KG1 (cell line): ENCODE data around the gene KRTAP10-11.
"Not testable (repeated sequence)": the region's sequence is repeated elsewhere in the genome, so short reads cannot be mapped to it uniquely, and the experiment has no call there.

Experiments
- DNase-seq: peaks from one replicate; lab custom pipeline; 2025; lab: John Stamatoyannopoulos, UW

The KRTAP10-11 gene

DNA sequence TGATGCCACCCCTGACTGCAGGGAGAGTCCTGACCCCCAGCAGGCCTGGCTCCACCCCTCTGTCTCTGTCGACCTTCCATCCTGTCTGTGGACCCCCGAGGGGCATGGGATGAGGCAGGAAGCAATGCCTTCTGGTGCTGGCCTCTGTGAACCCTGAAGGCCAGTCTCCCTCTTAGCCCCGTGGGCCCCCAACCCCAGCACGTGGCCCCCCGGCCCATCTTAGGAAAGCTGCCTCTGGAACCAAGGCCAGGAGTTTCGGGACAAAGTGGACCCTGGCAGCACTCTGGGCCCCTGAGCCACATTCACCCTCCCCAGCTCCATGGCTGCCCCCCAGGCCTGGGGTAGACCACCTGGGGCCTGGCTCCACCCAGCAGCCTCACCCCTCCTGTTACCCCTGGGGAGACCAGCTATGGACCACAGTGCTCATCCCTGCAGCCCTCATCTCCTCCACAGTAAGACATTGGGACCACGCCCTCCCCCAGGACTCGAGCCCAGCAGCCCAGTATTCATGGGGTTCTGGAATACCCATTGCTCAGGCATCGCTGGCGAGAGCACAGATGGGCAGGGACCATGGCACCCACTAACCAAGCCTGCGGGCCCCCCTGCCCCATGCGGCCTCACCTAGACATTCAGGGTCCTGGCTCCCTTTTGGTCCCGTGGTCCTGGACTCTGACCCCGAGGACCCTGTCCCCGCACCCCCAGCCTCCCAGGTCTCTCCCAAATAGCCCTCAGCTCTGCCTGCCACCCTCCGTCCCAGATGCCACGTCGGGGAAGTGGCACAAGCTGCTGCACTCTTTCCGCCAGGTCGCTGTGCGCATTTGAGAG lies 7.5 kb upstream of the KRTAP10-11 start:
- not testable (repeated sequence) for DNase-seq

DNA sequence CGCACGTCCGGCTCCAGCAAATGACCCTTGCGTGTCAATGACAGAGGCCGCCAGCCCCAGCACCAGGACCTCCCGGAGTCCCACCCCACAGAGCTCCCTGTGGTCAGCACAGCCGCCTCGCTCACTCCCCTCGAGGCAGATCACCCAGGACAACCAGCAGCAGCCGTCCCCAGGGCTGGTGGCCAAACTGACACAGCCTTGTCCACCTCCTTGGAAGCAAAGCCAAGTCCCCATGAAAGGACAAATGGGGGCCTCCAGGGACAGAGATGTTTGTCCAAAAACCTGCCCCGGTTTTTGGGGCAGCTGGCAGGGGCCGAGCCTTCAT lies 6.9 kb upstream of the KRTAP10-11 start:
- DNase-seq = no peak

DNA sequence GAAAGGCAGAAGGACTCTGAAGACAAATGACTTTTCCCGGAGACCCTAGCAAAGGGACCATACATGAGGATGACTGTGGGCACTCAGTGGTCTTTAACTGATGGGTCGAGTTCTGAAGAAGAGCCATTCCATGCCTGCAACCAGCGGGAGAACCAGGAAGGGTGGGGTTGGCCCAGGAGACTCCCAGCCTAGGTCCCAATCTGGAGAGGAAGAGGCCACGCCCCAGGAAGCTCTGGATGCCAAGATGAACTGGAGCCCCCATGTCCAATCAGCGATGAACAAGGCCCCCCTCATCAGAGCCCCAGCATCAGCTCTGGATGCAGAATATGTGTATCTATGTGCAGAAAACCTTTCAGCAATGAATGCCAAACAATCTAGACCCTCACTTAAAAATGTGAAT lies 5.5 kb upstream of the KRTAP10-11 start:
- DNase-seq = no peak

DNA sequence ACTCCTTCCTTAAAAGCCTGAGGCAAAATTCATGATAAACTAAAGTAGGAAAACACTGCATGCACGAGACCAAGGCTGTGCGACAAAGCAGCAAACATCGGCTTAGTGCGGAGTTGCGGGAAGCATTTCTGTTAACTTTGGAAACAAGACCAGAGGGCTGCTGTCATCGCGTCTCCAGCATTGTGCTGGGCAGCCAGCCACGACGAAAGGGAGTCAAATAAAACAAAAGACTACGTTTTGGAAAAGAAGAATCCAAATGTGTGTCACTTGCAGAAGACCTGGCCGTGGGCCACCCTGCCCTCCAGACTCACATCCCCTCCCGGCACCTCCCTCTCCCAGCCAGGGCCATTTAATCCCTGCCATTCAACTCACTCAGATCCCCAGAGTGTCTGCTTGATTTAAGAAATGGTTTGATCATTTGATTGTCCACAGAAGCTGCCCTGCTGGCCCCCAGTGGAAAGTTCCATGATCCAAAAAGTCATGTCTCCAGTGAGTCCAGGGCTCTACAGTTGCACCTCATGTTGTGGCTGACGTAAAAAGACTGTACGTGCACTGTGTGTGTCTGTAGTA lies 2.4 kb upstream of the KRTAP10-11 start:
- DNase-seq = no peak

DNA sequence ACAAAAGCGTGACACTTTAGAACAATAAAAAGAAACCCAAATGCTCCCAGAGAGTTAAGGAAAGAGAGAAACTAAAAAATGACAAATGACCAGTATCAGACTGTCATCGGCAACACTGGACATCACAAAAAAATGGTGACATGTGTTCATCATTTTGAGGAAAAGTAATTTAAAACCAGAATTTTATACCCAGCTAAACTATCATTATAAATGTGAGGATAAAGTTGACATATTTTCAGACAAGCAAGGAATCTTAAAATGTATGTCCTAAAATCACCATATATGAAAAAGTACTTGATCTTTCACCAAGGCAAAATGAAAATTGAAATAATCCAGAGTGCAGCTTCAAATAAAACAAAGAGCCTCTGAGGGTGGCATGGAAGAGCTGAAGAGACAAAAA lies 1.3 kb upstream of the KRTAP10-11 start:
- DNase-seq = no peak

DNA sequence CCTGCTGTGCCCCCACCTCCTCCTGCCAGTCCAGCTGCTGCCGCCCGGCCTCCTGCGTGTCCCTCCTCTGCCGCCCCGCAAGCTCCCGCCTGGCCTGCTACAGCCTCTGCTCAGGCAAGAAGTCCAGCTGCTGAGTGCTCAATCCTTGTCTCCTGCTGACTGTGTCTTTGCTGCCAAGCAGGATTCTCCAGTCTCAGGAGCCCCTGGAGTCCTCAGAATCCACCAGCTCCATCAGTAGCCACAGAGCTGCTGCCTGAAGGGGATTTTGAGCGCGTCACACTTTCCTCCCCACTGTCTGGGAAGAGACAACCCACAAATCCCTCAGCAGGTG lies 973 bp downstream of the KRTAP10-11 start:
- no peak for DNase-seq

DNA sequence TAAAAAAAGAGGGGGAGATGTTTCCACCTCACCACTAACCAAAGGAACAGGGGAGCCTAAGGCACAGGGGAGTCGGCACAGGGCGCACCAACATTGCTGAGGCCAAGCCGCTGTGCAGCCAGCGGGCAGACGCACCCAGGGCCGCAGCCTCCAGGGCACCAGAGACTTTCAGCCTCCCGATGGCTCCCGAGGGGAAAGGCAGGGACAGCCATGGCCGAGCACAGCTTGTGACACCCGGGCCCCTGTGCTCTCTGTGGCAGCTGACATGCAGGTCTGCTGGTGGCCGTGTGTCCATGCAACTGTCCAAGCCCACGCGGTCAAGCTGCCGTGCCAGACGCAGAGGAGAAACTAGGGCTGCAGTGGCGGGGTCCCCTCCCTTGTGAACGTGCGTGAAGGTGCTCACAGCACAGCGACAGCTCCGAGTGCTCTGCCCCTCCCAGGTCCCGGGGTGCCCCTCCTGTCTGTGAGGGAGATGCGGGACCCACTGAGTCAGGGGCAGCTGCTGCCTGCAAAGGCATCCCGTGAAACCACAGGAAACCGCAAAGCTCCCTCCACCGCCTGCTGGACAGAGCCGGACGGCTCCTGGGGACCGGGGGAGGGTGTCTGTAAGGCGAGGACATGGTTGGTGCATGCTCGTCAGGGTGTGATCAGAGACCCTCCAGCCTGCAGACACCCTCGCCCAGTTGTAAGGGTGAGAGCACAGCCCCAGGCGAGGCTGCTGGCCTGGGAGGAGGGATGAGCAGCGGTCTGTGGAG lies 2.5 kb downstream of the KRTAP10-11 start:
- no peak for DNase-seq

DNA sequence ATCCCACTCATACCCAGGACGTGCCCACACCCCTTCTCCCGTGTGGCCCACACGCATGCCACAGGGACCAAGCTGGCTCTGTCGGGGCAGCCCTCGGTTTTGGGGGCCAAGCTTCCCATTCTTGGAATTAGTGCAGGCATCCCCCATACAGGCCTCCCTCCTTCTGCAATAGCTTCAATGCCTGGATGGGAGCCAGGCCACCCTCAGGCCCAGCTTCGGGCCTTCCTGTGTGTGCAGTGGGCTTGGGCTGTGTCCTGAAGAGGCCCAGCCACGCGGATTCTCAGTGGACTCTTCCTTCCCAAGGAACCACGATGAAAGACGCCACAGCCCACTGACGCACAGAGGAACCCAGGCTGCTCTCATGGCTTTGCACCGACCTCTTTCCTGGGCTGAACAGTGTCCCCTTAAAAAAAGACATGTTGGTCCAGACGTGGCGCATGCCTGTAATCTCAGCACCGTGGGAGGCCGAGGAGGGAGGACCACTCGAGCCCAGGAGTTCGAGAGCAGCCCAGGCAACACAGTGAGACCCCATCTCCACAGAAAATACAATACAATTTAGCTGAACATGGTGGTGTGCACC lies 3.4 kb downstream of the KRTAP10-11 start:
- no peak for DNase-seq

DNA sequence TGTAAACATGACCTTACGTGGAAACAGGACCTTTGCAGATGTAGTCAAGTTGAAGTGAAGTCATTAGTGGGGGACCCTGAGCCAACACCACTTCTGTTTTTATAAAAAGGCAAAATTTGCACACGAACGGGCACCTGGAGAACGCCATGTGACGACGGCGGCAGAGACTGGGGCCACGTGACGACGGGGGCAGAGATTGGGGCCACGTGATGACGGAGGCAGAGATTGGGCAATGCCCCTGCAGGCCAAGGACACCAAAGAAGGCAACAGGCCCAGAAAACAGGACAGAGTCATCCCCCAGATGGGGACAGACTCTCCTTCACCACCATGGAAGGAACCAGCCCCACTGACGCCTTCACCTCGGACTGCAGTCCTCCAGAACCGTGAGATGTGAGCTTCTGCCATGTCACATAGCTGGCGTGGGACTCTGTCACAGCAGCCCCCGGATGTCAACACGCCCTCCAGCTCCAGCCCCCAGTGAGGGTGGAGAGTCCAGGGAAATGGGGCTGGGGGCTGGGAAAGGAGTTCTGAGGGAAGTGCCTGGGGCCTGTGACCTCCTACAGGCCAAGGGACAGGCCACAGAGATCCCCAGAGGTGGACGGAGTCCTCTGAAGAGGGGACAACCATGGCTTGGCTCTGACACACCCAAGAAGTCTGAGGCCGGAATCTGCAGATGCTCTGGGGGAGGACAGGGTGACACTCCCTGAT lies 4.2 kb downstream of the KRTAP10-11 start:
- DNase-seq = no peak

DNA sequence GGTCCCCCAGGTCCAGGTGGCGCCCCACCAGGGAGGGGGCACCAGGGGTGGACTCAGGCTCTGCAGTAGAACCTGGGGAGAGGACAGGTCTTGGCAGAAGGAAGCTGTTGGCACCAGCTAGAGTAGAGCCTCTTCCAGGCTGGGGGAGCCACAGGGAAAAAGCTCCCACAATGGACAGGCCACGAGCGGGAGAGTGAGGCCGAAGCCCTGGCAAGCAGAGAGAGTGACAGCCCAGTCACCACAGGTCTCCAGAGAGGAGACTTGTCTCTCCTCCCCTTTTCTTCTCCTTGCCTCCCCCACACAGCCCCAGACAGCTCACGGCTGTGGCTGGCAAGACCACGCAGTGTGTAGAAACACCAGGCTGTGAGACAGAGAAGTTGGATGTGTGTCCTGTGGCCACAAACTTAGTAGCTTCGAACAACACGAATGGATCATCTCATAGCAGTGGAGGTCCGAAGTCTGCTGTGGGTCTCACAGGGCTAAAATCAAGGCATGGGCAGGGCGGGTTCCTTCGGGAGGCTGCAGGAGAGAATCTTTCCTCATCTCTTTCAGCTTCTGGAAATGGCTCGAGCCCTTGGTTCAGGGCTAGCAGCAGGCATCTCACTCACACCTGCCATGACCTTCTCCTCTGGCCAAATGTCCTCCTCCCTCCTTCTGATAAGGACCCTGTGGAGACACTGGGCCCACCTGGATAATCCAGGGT lies 4.9 kb downstream of the KRTAP10-11 start:
- no peak for DNase-seq

DNA sequence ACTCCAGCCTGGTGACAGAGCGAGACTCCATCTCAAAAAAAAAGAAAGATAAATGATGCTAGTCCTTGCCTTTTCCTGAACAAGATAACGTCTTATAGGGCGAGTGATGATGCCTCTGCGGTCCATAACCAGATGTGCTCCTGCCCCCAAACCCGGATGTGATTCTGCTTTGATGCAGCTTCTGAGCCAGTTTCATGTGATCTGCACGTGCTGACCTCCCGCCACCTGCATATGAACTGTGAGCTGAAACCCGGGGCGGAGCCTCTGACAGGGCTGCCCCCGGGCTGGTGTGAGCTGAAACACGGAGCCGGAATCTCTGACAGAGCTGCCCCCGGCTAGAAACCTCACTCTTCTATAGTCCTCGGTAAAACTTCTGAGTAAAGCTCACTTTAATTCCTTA lies 6.9 kb downstream of the KRTAP10-11 start:
- DNase-seq = no peak

DNA sequence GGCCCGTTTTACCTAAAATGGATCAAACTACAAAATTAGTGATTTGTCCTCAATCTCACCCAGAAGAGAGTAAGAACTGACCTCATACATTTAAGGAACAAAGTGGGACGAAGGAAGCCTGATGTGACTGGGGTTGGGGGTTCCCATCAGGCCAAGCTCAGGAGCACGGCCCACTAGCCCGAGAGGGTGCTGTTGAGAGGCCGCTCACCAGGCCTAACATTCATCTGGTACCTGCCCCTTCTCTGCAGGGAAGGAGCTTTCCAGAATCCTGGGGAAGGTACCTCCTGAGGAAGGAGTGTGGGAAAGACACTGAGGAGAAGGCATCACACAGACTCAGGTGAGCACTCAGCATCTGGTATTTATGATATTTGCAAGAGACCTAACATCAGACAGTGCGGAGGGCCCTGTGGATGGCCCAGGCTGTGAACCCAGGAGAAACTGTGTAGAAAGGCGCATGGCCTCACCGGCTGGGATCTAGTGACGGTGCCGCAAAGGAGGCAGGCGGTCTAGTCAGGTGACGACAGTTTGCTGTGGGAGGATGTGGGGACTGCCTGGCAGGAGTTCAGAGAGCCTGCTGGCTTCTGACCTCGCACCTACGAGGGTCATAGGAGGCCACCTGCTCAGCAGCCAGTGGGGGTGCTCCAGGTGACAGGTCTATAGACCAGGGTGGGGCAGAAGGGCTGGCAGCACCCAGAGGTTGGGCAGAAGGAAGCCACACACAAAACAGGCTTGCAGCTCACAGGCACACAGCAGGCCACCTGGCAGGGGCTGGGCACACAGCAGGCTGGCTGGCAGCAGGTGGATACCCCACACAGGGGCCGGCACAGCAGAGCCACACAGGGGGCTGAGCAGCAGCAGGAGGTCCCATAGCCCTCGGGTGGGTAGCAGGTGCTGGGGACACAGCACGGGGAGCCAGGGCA lies 7.7 kb downstream of the KRTAP10-11 start:
- DNase-seq = no peak

DNA sequence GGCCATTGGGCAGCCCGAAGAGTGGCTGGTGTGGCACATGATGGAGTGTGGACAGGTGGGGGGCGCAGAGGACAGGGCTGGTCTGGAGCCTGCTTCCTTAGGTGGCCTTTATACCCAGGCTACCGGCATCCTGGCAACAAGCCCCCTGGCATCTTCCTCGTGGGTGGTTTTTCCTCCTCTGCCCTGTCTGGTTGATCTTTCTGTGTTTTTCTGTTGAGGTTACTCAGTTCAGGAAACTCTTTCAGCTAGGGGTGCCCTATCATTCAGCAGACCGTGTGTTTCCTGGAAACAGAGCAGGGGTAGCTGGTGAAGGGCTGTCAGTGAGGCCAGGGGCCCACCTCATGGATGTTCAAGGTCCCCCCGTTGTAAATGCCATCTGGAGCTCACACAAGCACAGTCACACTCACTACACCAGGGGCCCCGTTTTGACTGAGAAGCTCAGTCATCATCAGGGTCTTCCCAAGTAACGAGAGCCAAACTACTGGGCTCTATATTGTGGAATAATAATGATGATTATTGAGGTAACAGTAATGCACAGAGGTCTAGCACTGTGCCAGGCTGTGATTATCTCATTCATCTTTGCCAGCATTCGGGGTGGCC lies 8.5 kb downstream of the KRTAP10-11 start, which contains the start of gene KRTAP12-4:
Gene KRTAP12-4 (minus strand): TSS at position 84 of the 600 bp plus-strand sequence. CDS start 45 bp downstream, at position 39.
- no peak for DNase-seq

DNA sequence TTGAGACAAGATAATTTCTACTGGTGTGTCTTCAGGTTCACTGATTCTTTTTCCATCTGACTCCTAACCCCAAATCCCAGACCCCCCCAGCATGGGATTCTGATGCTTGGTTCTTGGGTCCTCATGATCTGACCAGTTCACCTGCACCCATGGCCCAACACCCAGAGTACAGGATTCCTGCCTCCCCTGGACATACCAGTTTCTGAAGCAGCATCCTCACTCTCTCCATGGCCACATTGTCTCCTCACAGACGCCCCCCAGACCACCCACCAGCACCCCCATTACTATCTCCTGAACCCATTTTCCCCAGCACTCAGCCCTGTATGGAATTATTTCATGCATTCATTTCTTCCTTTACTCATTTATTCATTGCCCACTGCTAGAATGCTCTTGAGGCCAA lies 10.7 kb downstream of the KRTAP10-11 start:
- DNase-seq = no peak

DNA sequence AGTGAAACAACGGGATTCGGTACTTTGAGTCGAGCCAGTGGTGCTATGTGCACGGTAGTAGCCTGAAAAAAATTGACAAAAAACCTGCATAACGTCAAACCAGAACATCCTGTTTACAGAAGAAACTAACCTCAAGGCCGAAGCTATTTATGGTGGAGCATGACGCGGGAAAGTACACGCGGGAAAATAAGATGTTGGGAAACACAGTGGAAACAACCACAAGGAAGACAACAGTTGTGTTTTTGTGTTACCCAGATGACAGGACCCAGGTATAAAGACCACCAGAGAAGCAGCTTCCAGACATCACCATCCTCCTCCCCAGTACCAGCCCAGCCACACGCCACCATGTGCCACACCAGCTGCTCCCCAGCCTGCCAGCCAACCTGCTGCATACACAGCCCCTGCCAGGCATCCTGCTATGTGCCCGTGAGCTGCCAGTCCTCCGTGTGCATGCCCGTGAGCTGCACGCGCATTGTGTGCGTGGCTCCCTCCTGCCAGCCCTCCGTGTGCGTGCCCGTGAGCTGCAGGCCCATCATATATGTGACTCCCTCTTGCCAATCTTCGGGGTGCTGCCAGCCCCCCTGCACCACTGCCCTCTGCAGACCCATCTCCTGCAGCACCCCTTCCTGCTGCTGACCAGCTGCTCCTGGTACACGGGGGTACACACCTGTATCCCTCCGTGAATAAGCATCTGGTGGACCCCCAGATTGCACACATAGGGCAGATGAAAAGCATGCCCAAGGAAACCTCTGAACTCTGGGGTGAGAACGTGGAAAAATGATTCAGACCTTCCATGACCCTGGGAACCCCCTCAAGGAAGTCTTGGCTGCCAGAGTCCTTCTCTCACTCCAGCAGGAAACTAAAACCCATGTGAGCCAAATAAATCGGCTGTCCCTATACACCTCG lies 11.7 kb downstream of the KRTAP10-11 start, which contains the start of gene KRTAP12-3:
Gene KRTAP12-3 (plus strand): TSS at position 298 of the 906 bp plus-strand sequence. CDS start 48 bp downstream, at position 346.
- no peak for DNase-seq

DNA sequence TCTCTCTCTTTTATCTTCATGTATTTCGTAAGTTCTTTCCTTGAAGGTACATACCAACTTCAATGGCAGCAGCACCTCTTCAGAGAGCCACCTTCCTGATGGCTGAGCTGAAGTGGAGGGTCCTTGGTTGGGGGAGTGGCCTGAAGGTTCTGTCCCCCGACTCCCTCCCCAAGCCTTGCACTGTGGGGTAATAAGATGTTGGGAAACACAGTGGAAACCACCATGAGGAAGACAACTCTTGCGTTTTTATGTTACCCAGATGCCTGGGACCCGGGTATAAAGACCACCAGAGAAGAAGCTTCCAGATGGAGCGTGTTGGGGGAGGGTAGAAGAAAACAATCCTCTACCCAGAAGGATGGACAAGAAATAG lies 12.3 kb downstream of the KRTAP10-11 start:
- DNase-seq = no peak

DNA sequence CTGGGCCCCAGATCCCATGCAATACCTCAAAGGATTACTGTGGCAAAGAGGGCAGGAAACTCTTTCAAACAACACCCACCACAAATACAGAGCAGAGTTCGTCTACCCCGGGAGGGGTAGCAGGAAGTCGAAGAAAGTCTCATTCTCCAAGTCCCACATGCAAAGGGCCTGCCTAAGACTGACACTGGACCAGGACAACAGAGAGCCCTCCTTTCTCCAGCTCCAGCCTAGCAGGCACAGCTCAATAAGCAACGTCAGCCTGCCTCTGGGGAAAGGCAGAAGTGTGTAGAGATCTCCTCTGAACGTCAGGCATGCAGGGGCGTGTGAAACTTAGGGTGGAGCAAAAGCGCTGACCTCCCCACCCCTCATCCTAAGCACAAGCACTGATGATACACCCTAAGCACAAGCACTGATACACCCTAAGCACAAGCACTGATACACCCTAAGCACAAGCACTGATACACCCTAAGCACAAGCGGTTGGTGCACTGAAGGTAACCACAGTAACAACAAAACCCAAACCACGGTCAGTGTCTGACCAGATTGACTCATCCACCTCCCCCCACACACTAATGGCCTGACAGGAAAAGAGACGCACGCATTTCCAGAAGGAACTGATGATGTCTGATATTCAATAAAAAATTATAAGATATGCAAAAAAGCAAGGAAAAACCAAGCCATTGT lies 12.8 kb downstream of the KRTAP10-11 start:
- no peak for DNase-seq

DNA sequence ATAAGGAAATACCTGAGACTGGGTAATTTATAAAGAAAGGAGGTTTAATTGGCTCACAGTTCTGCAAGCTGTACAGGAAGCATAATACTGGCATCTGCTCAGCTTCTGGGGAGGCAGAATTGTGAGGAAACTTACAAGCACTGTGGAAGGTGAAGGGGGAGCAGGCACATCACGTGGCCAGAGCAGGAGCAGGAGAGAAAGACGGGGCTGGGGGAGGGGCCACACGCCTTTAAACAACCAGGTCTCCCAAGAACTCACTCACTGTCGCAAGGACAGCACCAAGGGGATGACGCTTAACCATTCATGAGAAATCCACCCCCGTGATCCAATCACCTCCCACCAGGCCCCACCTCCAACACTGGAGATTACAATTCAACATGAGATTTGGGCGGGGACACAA lies 15.4 kb downstream of the KRTAP10-11 start:
- not testable (repeated sequence) for DNase-seq
